SU-DHL-6 (cell line): ENCODE measurements around the gene DNAH11.

Experiments used
- CTCF ChIP-seq: fragments of 200-600 bp; sonication (generic); IDR thresholded peaks from one replicate; pipeline ENCODE4 v1.5.1; 2017; ENCODE audit warnings: antibody characterized with exemption, mild to moderate bottlenecking, low read length, moderate library complexity; ENCODE audit not compliant: insufficient read depth, poor library complexity, severe bottlenecking
- EZH2phosphoT487 ChIP-seq: fragments of 200-600 bp; sonication (generic), shearing (Covaris generic); conservative IDR thresholded peaks from 2 replicates; pipeline ENCODE4 v1.6.1; 2018; ENCODE audit warnings: mild to moderate bottlenecking, antibody characterized with exemption, low read length, moderate library complexity, mixed read lengths

GRCh38 chr7:21893401-21893800, 350.6 kb downstream of the DNAH11 start:
- TF ChIP-seq CTCF (no peak), EZH2phosphoT487 (no peak)
